ENCODE data around the gene WDR7.
A peak's percentile ranks its signal among the peaks of the same experiment; 100 is the strongest.

Gene WDR7

GRCh38 chr18:56873441-56874140 lies 222.4 kb downstream of the WDR7 start:
- no peaks in the 10 kb centered on the region for H3K79me2 ChIP-seq (ENCODE audit: low read length)
- H3K27me3 ChIP-seq (ENCODE audit: low read depth, low read length) = no peaks in the 10 kb centered on the region
- H4K20me1 ChIP-seq (ENCODE audit: insufficient read depth, low read length) = no peaks in the 10 kb centered on the region
- H2AFZ ChIP-seq (ENCODE audit: low read depth, low read length) = peak overlapping the region; percentile 80
- peaks cover 21% of the 10 kb centered on the region for H3K4me1 ChIP-seq (ENCODE audit: low read length)
- H3K4me3 ChIP-seq (ENCODE audit: low read length) = no peak overlapping the region
- no peaks in the 10 kb centered on the region for H3K36me3 ChIP-seq (replicated peaks; ENCODE audit: low read depth, low read length)
- H3K9ac ChIP-seq (ENCODE audit: low read length) = peak overlapping the region; percentile 13; the same call in 1 of the 2 replicates
- no peak overlapping the region for H3K27ac ChIP-seq (ENCODE audit: low read length)
- no peaks in the 10 kb centered on the region for H3K9me3 ChIP-seq (ENCODE audit: insufficient read depth, low read length)
- TF ChIP-seq EZH2phosphoT487 (IDR thresholded peaks at IDR 0.05; ENCODE audit: low read depth) = no peak
- TF ChIP-seq, protein P1, sequence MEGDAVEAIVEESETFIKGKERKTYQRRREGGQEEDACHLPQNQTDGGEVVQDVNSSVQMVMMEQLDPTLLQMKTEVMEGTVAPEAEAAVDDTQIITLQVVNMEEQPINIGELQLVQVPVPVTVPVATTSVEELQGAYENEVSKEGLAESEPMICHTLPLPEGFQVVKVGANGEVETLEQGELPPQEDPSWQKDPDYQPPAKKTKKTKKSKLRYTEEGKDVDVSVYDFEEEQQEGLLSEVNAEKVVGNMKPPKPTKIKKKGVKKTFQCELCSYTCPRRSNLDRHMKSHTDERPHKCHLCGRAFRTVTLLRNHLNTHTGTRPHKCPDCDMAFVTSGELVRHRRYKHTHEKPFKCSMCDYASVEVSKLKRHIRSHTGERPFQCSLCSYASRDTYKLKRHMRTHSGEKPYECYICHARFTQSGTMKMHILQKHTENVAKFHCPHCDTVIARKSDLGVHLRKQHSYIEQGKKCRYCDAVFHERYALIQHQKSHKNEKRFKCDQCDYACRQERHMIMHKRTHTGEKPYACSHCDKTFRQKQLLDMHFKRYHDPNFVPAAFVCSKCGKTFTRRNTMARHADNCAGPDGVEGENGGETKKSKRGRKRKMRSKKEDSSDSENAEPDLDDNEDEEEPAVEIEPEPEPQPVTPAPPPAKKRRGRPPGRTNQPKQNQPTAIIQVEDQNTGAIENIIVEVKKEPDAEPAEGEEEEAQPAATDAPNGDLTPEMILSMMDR (IDR thresholded peaks at IDR 0.05; ENCODE audit: low read depth, low read length) = no peak
- H3K4me2 ChIP-seq (ENCODE audit: low read length) = peak overlapping the region; percentile 48

GRCh38 chr18:56878711-56879110 lies 227.6 kb downstream of the WDR7 start:
- no peaks in the 10 kb centered on the region for H3K9me3 ChIP-seq (ENCODE audit: insufficient read depth, low read length)
- no peaks in the 10 kb centered on the region for H3K79me2 ChIP-seq (ENCODE audit: low read length)
- no peaks in the 10 kb centered on the region for H3K36me3 ChIP-seq (replicated peaks; ENCODE audit: low read depth, low read length)
- no peak overlapping the region for H2AFZ ChIP-seq (ENCODE audit: low read depth, low read length)
- TF ChIP-seq, protein P1 (IDR thresholded peaks at IDR 0.05; ENCODE audit: low read depth, low read length) = no peak
- no peak for TF ChIP-seq EZH2phosphoT487 (IDR thresholded peaks at IDR 0.05; ENCODE audit: low read depth)
- no peak overlapping the region for H3K4me3 ChIP-seq (ENCODE audit: low read length)
- H3K27me3 ChIP-seq (ENCODE audit: low read depth, low read length) = no peaks in the 10 kb centered on the region
- H3K4me2 ChIP-seq (ENCODE audit: low read length) = no peak overlapping the region
- peaks cover 16% of the 10 kb centered on the region for H3K4me1 ChIP-seq (ENCODE audit: low read length)
- H4K20me1 ChIP-seq (ENCODE audit: insufficient read depth, low read length) = no peaks in the 10 kb centered on the region
- H3K9ac ChIP-seq (ENCODE audit: low read length) = no peak overlapping the region
- no peak overlapping the region for H3K27ac ChIP-seq (ENCODE audit: low read length)

DNA sequence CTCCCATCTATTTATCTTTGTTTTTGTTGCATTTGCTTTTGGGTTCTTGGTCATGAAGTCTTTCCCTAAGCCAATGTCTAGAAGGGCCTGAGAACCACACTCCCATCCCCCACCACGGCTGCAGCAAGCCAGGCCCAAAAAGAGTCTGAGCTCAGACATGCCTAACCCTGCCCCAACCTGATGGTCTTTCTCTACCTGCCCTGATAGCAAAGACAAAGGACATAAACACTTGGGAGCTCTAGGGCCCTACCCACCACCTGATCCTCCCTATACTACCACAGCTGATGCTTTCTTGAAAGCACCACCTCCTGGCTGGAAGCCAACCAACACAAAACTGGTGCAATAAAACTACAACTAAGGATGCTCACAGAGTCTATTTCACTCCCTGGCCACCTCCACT lies 233.4 kb downstream of the WDR7 start:
- TF ChIP-seq, protein P1 (IDR thresholded peaks at IDR 0.05; ENCODE audit: low read depth, low read length) = no peak
- no peak for TF ChIP-seq EZH2phosphoT487 (IDR thresholded peaks at IDR 0.05; ENCODE audit: low read depth)
- Histone ChIP-seq H3K4me3 (ENCODE audit: low read length) (no peak overlapping the region), H3K9ac (ENCODE audit: low read length) (no peak overlapping the region), H4K20me1 (ENCODE audit: insufficient read depth, low read length) (no peaks in the 10 kb centered on the region), H3K79me2 (ENCODE audit: low read length) (no peaks in the 10 kb centered on the region), H3K4me2 (ENCODE audit: low read length) (no peak overlapping the region), H3K36me3 (replicated peaks; ENCODE audit: low read depth, low read length) (no peaks in the 10 kb centered on the region), H3K4me1 (ENCODE audit: low read length) (peaks cover 11% of the 10 kb centered on the region), H3K27ac (ENCODE audit: low read length) (no peak overlapping the region), H3K27me3 (ENCODE audit: low read depth, low read length) (no peaks in the 10 kb centered on the region), H3K9me3 (ENCODE audit: insufficient read depth, low read length) (no peaks in the 10 kb centered on the region), H2AFZ (ENCODE audit: low read depth, low read length) (no peak overlapping the region)

DNA sequence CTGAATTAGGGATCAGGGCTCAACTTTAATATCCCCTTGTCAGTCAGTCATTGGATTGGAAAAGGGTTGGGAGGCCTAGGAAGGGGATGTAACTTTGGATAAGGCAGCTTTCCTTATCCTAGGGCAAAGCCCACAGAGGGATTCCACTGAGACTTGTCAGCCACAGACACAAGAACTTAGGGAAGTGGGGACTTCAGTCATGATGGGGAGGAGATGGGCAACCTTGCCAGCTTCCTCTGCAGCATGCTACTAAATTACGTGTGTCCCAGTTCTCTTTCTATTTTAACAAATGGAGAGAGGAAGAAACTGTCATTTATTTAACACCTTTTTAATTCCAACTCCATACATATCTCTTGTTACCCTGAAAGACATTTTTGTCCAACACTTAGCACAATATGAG lies 237.8 kb downstream of the WDR7 start:
- no peaks in the 10 kb centered on the region for H3K36me3 ChIP-seq (replicated peaks; ENCODE audit: low read depth, low read length)
- peaks cover 3% of the 10 kb centered on the region; the same call in 1 of the 2 replicates for H3K4me1 ChIP-seq (ENCODE audit: low read length)
- H2AFZ ChIP-seq (ENCODE audit: low read depth, low read length) = no peak overlapping the region
- H4K20me1 ChIP-seq (ENCODE audit: insufficient read depth, low read length) = no peaks in the 10 kb centered on the region
- H3K79me2 ChIP-seq (ENCODE audit: low read length) = no peaks in the 10 kb centered on the region
- H3K27ac ChIP-seq (ENCODE audit: low read length) = no peak overlapping the region
- TF ChIP-seq, protein P1 (IDR thresholded peaks at IDR 0.05; ENCODE audit: low read depth, low read length) = no peak
- no peak for TF ChIP-seq EZH2phosphoT487 (IDR thresholded peaks at IDR 0.05; ENCODE audit: low read depth)
- H3K9ac ChIP-seq (ENCODE audit: low read length) = no peak overlapping the region
- no peaks in the 10 kb centered on the region for H3K9me3 ChIP-seq (ENCODE audit: insufficient read depth, low read length)
- no peak overlapping the region for H3K4me3 ChIP-seq (ENCODE audit: low read length)
- H3K27me3 ChIP-seq (ENCODE audit: low read depth, low read length) = no peaks in the 10 kb centered on the region
- H3K4me2 ChIP-seq (ENCODE audit: low read length) = no peak overlapping the region

Data from OCI-LY3 (cell line).